CD14-positive monocyte (primary cell): ENCODE measurements around the gene LEF1. TPM values are rescaled to one million over a fixed set of nuclear protein-coding genes. Genes with fewer than 3 reads are reported as not detected.

ENCODE experiments used
- DNase-seq, 3 donors: peaks; one replicate each; pipeline ENCODE4 v3.0.0-alpha.2; 2011 to 2022
- H2AFZ ChIP-seq: 2 replicates; pipeline ENCODE4 v1.6.0; 2012; ENCODE audit warnings: mild to moderate bottlenecking, low read depth, low read length, inconsistent platforms; ENCODE audit not compliant: insufficient read depth, poor library complexity, severe bottlenecking
- H3K27ac ChIP-seq, 2 donors: 1 replicate in 1 of 2; 2 replicates in 1 of 2; pipeline ENCODE4 v1.5.1; 2012 to 2013; ENCODE audit warnings: low read length in 2 of 2, control low read depth in 1 of 2, inconsistent platforms in 1 of 2, low read depth in 1 of 2, mild to moderate bottlenecking in 1 of 2
- H3K27me3 ChIP-seq, 2 donors: one replicate each; pipeline versions ENCODE4 v1.6.0 to v1.6.1; 2011 to 2013; ENCODE audit warnings: low read length in 2 of 2; ENCODE audit not compliant: control insufficient read depth in 2 of 2, insufficient read depth in 2 of 2
- H3K36me3 ChIP-seq, 2 donors: replicated peaks in 1 of 2; 1 replicate in 1 of 2; 2 replicates in 1 of 2; pipeline versions ENCODE4 v1.5.1 to v1.6.1; 2012 to 2013; ENCODE audit warnings: low read length in 2 of 2, control low read depth in 1 of 2, inconsistent platforms in 1 of 2, mild to moderate bottlenecking in 1 of 2; ENCODE audit not compliant: insufficient read depth in 2 of 2, control insufficient read depth in 1 of 2
- H3K4me1 ChIP-seq, 2 donors: 1 replicate in 1 of 2; 2 replicates in 1 of 2; pipeline versions ENCODE4 v1.5.1 to v1.6.1; 2012 to 2013; ENCODE audit warnings: low read length in 2 of 2, control low read depth in 1 of 2, inconsistent platforms in 1 of 2, mild to moderate bottlenecking in 1 of 2, moderate library complexity in 1 of 2; ENCODE audit not compliant: insufficient read depth in 2 of 2, control insufficient read depth in 1 of 2
- H3K4me2 ChIP-seq: replicated peaks from 2 replicates; pipeline ENCODE3; 2012; ENCODE audit warnings: low read length, moderate library complexity, mild to moderate bottlenecking; ENCODE audit not compliant: poor library complexity, severe bottlenecking; ENCODE audit errors: extremely low read depth
- H3K4me3 ChIP-seq, 3 experiments: fragments of 200-600 bp in 1 of 3; sonication (generic) in 1 of 3; replicated peaks in 1 of 3; 1 replicate in 2 of 3; 2 replicates in 1 of 3; pipeline ENCODE4 v1.5.1; 2011 to 2013; ENCODE audit warnings: low read length in 3 of 3, mild to moderate bottlenecking in 3 of 3, control low read depth in 2 of 3, low read depth in 2 of 3, inconsistent platforms in 1 of 3, moderate library complexity in 1 of 3
- H3K79me2 ChIP-seq: 2 replicates; pipeline ENCODE4 v1.6.0; 2012; ENCODE audit warnings: mild to moderate bottlenecking, control low read depth, inconsistent platforms, low read length, moderate library complexity; ENCODE audit not compliant: insufficient read depth
- H3K9ac ChIP-seq: 2 replicates; pipeline ENCODE4 v1.6.0; 2017; ENCODE audit warnings: low read length, mild to moderate bottlenecking; ENCODE audit not compliant: insufficient read depth, poor library complexity, severe bottlenecking
- H3K9me3 ChIP-seq, 2 donors: replicated peaks in 1 of 2; 1 replicate in 1 of 2; 2 replicates in 1 of 2; pipeline versions ENCODE4 v1.5.1 to v1.6.1; 2012 to 2013; ENCODE audit warnings: low read length in 2 of 2, control low read depth in 1 of 2; ENCODE audit not compliant: control insufficient read depth in 1 of 2, insufficient read depth in 1 of 2
- H4K20me1 ChIP-seq: 2 replicates; pipeline ENCODE4 v1.6.0; 2012; ENCODE audit warnings: mild to moderate bottlenecking, low read length, control low read depth, moderate library complexity; ENCODE audit not compliant: insufficient read depth
- H3K27ac Mint-ChIP-seq, 7 donors: one replicate each; pipeline ENCODE4 v1.8.0; 2020; ENCODE audit warnings: mild to moderate bottlenecking in 7 of 7, mixed read lengths in 7 of 7, moderate library complexity in 6 of 7, inconsistent platforms in 2 of 7
- H3K27me3 Mint-ChIP-seq, 3 donors: one replicate each; pipeline ENCODE4 v1.8.0; 2021 to 2022; ENCODE audit warnings: low read depth in 3 of 3, mild to moderate bottlenecking in 3 of 3, mixed read lengths in 3 of 3, moderate library complexity in 3 of 3, inconsistent platforms in 1 of 3
- H3K36me3 Mint-ChIP-seq, 2 donors: one replicate each; pipeline ENCODE4 v1.8.0; 2020; ENCODE audit warnings: mixed read lengths in 2 of 2, inconsistent platforms in 1 of 2, mild to moderate bottlenecking in 1 of 2
- H3K4me1 Mint-ChIP-seq: one replicate; pipeline ENCODE4 v1.8.0; 2020; ENCODE audit warnings: mild to moderate bottlenecking, mixed read lengths
- H3K4me3 Mint-ChIP-seq, 2 donors: one replicate each; pipeline ENCODE4 v1.8.0; 2020; ENCODE audit warnings: mild to moderate bottlenecking in 2 of 2, mixed read lengths in 2 of 2, moderate library complexity in 1 of 2
- H3K9me3 Mint-ChIP-seq, 7 donors: one replicate each; pipeline ENCODE4 v1.8.0; 2020 to 2022; ENCODE audit warnings: mixed read lengths in 7 of 7, mild to moderate bottlenecking in 6 of 7, moderate library complexity in 6 of 7, inconsistent platforms in 2 of 7
- WGBS: methylation state at CpG from one replicate; pipeline ENCODE4 v1.1.5; 2013; ENCODE audit warnings: missing lambda C conversion rate; ENCODE audit not compliant: insufficient coverage; 5-methylcytosine and 5-hydroxymethylcytosine counted together
- intact Hi-C, 2 donors: fragments of 100-400 bp; cut with micrococcal nuclease; formaldehyde crosslinking; loops; one replicate each; pipeline versions ENCODE4 v1.15.0 to v1.15.1; 2023
- polyA plus RNA-seq, 3 donors: library from polyadenylated mRNA; depleted of rRNA in 1 of 3; unstranded in 2 of 3; stranded (reverse) in 1 of 3; fragments of 300-500 nt in 2 of 3; fragments of >200 nt in 1 of 3; fragmentation: Illumina TruSeq in 2 of 3; gene quantifications; 1 replicate in 2 of 3; 2 replicates in 1 of 3; pipeline ENCODE4 v1.2.3, GENCODE V29; 2012 to 2021
- TF ChIP-seq, protein P1 (sequence below): fragments of 200-600 bp; IDR thresholded peaks from one replicate; pipeline ENCODE4 v1.8.0; 2022; ENCODE audit warnings: antibody characterized with exemption, mild to moderate bottlenecking

The LEF1 gene
- polyA plus RNA-seq, 3 donors, result 0.29 to 1.3 (median 0.61) TPM

DNA sequence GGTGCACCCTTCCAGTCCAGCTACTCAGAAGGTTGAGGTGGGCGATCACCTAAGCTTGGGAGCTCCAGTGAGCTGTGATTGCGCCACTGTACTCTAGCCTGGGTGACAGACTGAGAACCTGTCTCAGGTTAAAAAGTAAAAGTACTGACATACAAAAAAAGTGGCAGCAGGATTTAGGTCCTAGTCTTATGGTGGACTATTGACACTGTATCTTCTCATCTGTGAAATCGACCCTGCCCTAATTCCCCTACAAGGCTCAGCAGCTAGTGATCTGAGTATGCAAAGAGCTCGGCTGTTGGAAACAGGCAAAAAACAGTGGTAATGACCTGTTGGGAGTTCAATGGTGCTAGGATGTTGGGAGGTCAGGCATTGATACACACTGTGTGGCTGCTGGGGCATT, 57.0 kb downstream of the LEF1 start:
- H3K4me1 ChIP-seq, result peaks cover 8 to 12% of the 10 kb centered on the region in 2 donors
- H3K27ac ChIP-seq, result no peak overlapping the region
- TF ChIP-seq, protein P1, sequence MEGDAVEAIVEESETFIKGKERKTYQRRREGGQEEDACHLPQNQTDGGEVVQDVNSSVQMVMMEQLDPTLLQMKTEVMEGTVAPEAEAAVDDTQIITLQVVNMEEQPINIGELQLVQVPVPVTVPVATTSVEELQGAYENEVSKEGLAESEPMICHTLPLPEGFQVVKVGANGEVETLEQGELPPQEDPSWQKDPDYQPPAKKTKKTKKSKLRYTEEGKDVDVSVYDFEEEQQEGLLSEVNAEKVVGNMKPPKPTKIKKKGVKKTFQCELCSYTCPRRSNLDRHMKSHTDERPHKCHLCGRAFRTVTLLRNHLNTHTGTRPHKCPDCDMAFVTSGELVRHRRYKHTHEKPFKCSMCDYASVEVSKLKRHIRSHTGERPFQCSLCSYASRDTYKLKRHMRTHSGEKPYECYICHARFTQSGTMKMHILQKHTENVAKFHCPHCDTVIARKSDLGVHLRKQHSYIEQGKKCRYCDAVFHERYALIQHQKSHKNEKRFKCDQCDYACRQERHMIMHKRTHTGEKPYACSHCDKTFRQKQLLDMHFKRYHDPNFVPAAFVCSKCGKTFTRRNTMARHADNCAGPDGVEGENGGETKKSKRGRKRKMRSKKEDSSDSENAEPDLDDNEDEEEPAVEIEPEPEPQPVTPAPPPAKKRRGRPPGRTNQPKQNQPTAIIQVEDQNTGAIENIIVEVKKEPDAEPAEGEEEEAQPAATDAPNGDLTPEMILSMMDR, result no peak
- H3K4me1 Mint-ChIP-seq, result peaks cover 20% of the 10 kb centered on the region
- no peak overlapping the region for H3K4me2 ChIP-seq
- H3K9ac ChIP-seq, result no peak overlapping the region
- no peaks in the 10 kb centered on the region for H3K27me3 ChIP-seq
- WGBS, result 100% methylated on average over 3 of the region's 4 CpGs
- H3K36me3 ChIP-seq, result no peaks in the 10 kb centered on the region
- H3K27ac Mint-ChIP-seq, result no peak overlapping the region
- H3K36me3 Mint-ChIP-seq, result no peaks in the 10 kb centered on the region
- no peaks in the 10 kb centered on the region for H3K9me3 ChIP-seq
- peaks cover 0 to 4% (median 0%) of the 10 kb centered on the region in 7 donors for H3K9me3 Mint-ChIP-seq
- no peaks in the 10 kb centered on the region for H3K79me2 ChIP-seq
- no peaks in the 10 kb centered on the region for H4K20me1 ChIP-seq
- DNase-seq, result no peak
- H3K4me3 Mint-ChIP-seq, result no peak overlapping the region
- H2AFZ ChIP-seq, result no peak overlapping the region
- H3K4me3 ChIP-seq, result no peak overlapping the region
- H3K27me3 Mint-ChIP-seq, result peaks cover 0 to 7% (median 6%) of the 10 kb centered on the region in 3 donors
- intact Hi-C loops, result no loop called here

DNA sequence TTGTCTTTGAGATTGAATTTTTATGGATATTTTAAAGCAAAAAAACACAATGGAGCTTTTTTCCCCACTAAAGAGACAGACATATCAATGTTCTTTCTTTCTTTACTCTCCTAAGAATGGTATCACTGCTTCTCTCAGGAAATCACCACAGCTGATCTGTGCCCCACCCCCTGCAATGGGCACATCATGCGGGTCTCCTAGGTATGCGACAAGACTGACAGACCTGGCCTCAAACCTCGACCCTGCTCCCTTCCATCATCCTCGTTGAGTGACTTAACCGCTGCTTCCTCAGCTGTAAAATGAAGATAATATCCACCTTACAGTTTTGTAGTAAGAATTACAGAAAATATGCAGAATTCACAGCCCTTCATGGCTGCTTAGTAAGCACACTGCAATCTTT, 58.3 kb downstream of the LEF1 start:
- intact Hi-C loops, result no loop called here
- Histone ChIP-seq H3K79me2 (no peaks in the 10 kb centered on the region), H4K20me1 (no peaks in the 10 kb centered on the region), H3K4me3 (no peak overlapping the region), H3K9ac (no peak overlapping the region), H3K27me3 (no peaks in the 10 kb centered on the region), H3K4me2 (no peak overlapping the region), H3K36me3 (no peaks in the 10 kb centered on the region), H2AFZ (no peak overlapping the region), H3K9me3 (no peaks in the 10 kb centered on the region), H3K27ac (no peak overlapping the region), H3K4me1 (no peaks in the 10 kb centered on the region)
- Mint-ChIP-seq H3K4me1 (peaks cover 8% of the 10 kb centered on the region), H3K36me3 (no peaks in the 10 kb centered on the region), H3K4me3 (no peak overlapping the region), H3K27me3 (peaks cover 0 to 6% (median 3%) of the 10 kb centered on the region in 3 donors), H3K9me3 (peaks cover 0 to 4% (median 0%) of the 10 kb centered on the region in 7 donors), H3K27ac (peak overlapping the region in 1 of 7 donors; percentile 43)
- no peak for DNase-seq
- no CpG with 5 or more reads among the region's 5 CpGs for WGBS
- TF ChIP-seq, protein P1, result no peak
